OCI-LY7 (cell line): ENCODE measurements around the gene EDN1. TPM values are rescaled to one million over a fixed set of nuclear protein-coding genes. Genes with fewer than 3 reads are reported as not detected.

Source experiments
- BruUV-seq: library from RNA; stranded (reverse); fragments of 400-500 nt; replicated peaks from 2 replicates; lab custom pipeline; 2021; lab: Mats Ljungman, UMichigan
- CTCF ChIA-PET: fragments of 300-600 bp; sonication (Branson Sonifier 250); formaldehyde crosslinking; loops from one replicate; lab custom pipeline; 2022; ENCODE audit warnings: antibody characterized with exemption; ENCODE audit not compliant: unreplicated experiment; lab: Charles Lee
- POLR2A ChIA-PET: fragments of 300-600 bp; sonication (Branson Sonifier 250); formaldehyde crosslinking; loops from one replicate; lab custom pipeline; 2022; ENCODE audit warnings: antibody characterized with exemption; lab: Charles Lee
- DNase-seq: peaks from one replicate; pipeline ENCODE4 v3.0.0-alpha.2; 2015; ENCODE audit warnings: low spot score
- H2AFZ ChIP-seq: fragments of 200-600 bp; sonication (generic), shearing (Covaris generic); 2 replicates; pipeline ENCODE4 v1.6.1; 2014; ENCODE audit warnings: mild to moderate bottlenecking, antibody characterized with exemption, low read length, moderate library complexity
- H3K27ac ChIP-seq: fragments of 200-600 bp; sonication (generic); 2 replicates; pipeline ENCODE4 v1.5.1; 2014; ENCODE audit warnings: mixed run types, low read depth, mild to moderate bottlenecking, moderate library complexity, low read length, inconsistent platforms; ENCODE audit not compliant: poor library complexity, severe bottlenecking
- H3K36me3 ChIP-seq: fragments of 200-600 bp; sonication (generic); 2 replicates; pipeline ENCODE4 v1.6.1; 2014; ENCODE audit warnings: mild to moderate bottlenecking, antibody characterized with exemption, low read length, moderate library complexity, mixed read lengths; ENCODE audit not compliant: insufficient read depth
- H3K4me1 ChIP-seq: fragments of 200-600 bp; sonication (generic); 2 replicates; pipeline ENCODE4 v1.5.1; 2014; ENCODE audit warnings: mild to moderate bottlenecking, low read length; ENCODE audit not compliant: insufficient read depth, poor library complexity, severe bottlenecking
- H3K4me2 ChIP-seq: fragments of 200-600 bp; sonication (generic); 2 replicates; pipeline ENCODE4 v1.6.1; 2014; ENCODE audit warnings: mild to moderate bottlenecking, low read length
- H3K4me3 ChIP-seq: fragments of 200-600 bp; sonication (generic); 2 replicates; pipeline ENCODE4 v1.5.1; 2014; ENCODE audit warnings: mild to moderate bottlenecking, low read depth, low read length; ENCODE audit not compliant: poor library complexity, severe bottlenecking
- H3K79me2 ChIP-seq: fragments of 200-600 bp; sonication (generic); 2 replicates; pipeline ENCODE4 v1.6.1; 2016; ENCODE audit warnings: low read depth, mild to moderate bottlenecking, low read length, moderate library complexity, mixed read lengths; ENCODE audit not compliant: insufficient read depth
- H3K9me2 ChIP-seq: fragments of 200-600 bp; sonication (generic); 2 replicates; pipeline ENCODE4 v1.6.1; 2016; ENCODE audit warnings: mild to moderate bottlenecking, low read length, mixed read lengths; ENCODE audit not compliant: insufficient read depth
- H3K9me3 ChIP-seq: fragments of 200-600 bp; sonication (generic); 2 replicates; pipeline ENCODE4 v1.6.1; 2014; ENCODE audit warnings: mild to moderate bottlenecking, mixed run types, low read length, mixed read lengths
- H4K20me1 ChIP-seq: fragments of 200-600 bp; sonication (generic); 2 replicates; pipeline ENCODE4 v1.6.1; 2014; ENCODE audit warnings: mild to moderate bottlenecking, antibody characterized with exemption, low read length, moderate library complexity, mixed read lengths; ENCODE audit not compliant: insufficient read depth
- CTCF ChIP-seq: fragments of 200-600 bp; sonication (generic); conservative IDR thresholded peaks from 2 replicates; pipeline ENCODE4 v1.5.1; 2014; ENCODE audit warnings: mild to moderate bottlenecking, antibody characterized with exemption, low read length, moderate library complexity, mixed read lengths
- EZH2phosphoT487 ChIP-seq: fragments of 200-600 bp; sonication (generic); IDR thresholded peaks from 2 replicates; pipeline ENCODE4 v1.6.1; 2018; ENCODE audit warnings: low read depth, borderline replicate concordance, mild to moderate bottlenecking, mixed run types, antibody characterized with exemption, low read length, moderate library complexity, mixed read lengths
- intact Hi-C: fragments of 100-400 bp; cut with micrococcal nuclease; formaldehyde crosslinking; loops from one replicate; pipeline ENCODE4 v1.10.0; 2022; ENCODE audit not compliant: unreplicated experiment
- total RNA-seq, 2 experiments: library from RNA; depleted of rRNA in 1 of 2; stranded (reverse); fragments of >200 nt in 1 of 2; shearing (Covaris generic) in 1 of 2; gene quantifications; 2 replicates each; pipeline ENCODE4 v1.2.3, GENCODE V29; 2014 to 2022

Gene EDN1
- total RNA-seq, 2 experiments from 2014 or later = not detected

DNA sequence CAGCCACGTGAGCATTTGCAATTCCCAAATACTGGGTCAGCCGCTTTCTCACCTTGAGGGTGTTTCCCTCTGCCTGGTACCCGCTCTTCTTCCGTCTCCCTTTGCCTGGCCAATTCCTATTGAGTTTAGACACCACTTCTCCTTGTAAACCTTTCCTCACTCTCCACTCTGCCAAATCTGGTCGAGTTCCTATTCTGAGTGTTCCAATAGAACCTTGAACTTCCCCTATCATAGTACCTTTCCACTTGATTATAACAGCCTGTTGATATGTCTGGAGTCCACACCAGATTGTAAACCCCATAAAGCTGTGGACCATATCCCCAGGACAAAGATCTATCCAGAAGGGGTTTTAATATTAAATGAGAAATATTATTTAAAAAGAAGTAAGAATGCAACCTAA, 36.0 kb upstream of the EDN1 start:
- H3K36me3 ChIP-seq = no peaks in the 10 kb centered on the region
- no peaks in the 10 kb centered on the region for H3K9me3 ChIP-seq
- H3K4me1 ChIP-seq = no peaks in the 10 kb centered on the region
- intact Hi-C loops = no loop called here
- H3K27ac ChIP-seq = no peak overlapping the region
- TF ChIP-seq EZH2phosphoT487 (no peak), CTCF (no peak)
- POLR2A ChIA-PET = interaction anchor here (0.7 kb wide), 1 partner anchor 306 kb away, joined by 3 read pairs; no protein-coding TSS in a partner anchor
- no peak overlapping the region for H3K4me3 ChIP-seq
- no peak overlapping the region for H2AFZ ChIP-seq
- no peaks in the 10 kb centered on the region for H3K9me2 ChIP-seq
- no TSS peak for BruUV-seq
- no peak for DNase-seq
- H3K79me2 ChIP-seq = no peaks in the 10 kb centered on the region
- CTCF ChIA-PET = no interaction called here
- H4K20me1 ChIP-seq = no peaks in the 10 kb centered on the region
- H3K4me2 ChIP-seq = no peak overlapping the region

DNA sequence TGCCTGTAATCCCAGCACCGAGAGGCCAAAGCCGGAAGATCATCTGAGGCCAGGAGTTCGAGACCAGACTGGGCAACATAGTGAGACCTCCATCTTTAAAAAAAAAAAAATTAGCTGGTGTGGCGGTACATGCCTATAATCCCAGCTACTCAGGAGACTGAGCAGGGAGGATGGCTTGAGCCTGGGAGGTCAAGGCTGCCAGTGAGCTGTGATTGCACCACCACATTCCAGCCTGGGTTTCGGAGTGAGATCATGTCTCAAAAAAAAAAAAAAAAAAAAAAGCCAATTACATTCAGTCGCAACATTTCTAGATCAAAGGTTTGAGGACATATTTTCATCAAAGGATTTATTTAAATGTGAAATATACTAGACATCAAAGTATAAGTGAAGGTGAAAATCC, 32.0 kb upstream of the EDN1 start:
- POLR2A ChIA-PET = no interaction called here
- Histone ChIP-seq H3K27ac (no peak overlapping the region), H3K4me2 (no peak overlapping the region), H2AFZ (no peak overlapping the region), H4K20me1 (no peaks in the 10 kb centered on the region), H3K4me1 (no peaks in the 10 kb centered on the region), H3K36me3 (no peaks in the 10 kb centered on the region), H3K9me3 (no peaks in the 10 kb centered on the region), H3K9me2 (no peaks in the 10 kb centered on the region), H3K79me2 (no peaks in the 10 kb centered on the region), H3K4me3 (no peak overlapping the region)
- intact Hi-C loops = no loop called here
- CTCF ChIA-PET = no interaction called here
- TF ChIP-seq EZH2phosphoT487 = no peak
- TF ChIP-seq CTCF = no peak
- no TSS peak for BruUV-seq
- no peak for DNase-seq

DNA sequence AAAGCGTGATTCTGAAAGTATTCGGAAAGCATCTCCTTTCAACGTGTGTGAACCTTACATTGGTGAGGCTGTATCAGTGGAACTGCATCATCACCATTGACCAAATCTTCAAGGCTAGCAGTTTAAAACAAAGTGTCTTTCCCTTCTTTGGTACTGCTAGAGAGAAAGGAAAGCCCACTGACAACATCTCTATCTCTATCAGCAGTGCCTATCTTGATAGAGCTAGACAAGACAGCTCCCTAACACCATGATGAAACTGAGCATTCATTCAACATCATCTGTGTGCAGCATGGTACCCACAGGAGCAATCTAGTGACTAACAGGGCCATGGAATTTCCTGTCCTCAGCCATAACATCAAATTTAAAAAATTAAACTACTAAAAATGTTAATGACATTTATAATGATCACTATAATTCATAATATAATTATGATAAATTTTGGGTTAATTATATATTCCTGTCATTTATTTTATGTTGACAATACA, 31.5 kb upstream of the EDN1 start:
- TF ChIP-seq CTCF = no peak
- TF ChIP-seq EZH2phosphoT487 = no peak
- Histone ChIP-seq H3K4me3 (no peak overlapping the region), H3K27ac (no peak overlapping the region), H3K4me2 (no peak overlapping the region), H3K4me1 (no peaks in the 10 kb centered on the region), H2AFZ (no peak overlapping the region), H3K9me3 (no peaks in the 10 kb centered on the region), H3K36me3 (no peaks in the 10 kb centered on the region), H3K9me2 (no peaks in the 10 kb centered on the region), H3K79me2 (no peaks in the 10 kb centered on the region), H4K20me1 (no peaks in the 10 kb centered on the region)
- intact Hi-C loops = no loop called here
- CTCF ChIA-PET = no interaction called here
- POLR2A ChIA-PET = no interaction called here
- DNase-seq = no peak
- BruUV-seq = no TSS peak
